OCI-M2 (cell line): ENCODE results near the gene PEX10.

Source experiments
- DNase-seq: peaks from one replicate; lab custom pipeline; 2025; ENCODE audit not compliant: unreplicated experiment; lab: John Stamatoyannopoulos, UW

PEX10 gene

GRCh38 chr1:2389644-2390043 is 22.7 kb downstream of the PEX10 start:
- DNase-seq = no peak

- no peak for DNase-seq
Measured at GRCh38 chr1:2388004-2388913, 24.1 kb downstream of the PEX10 start.

- no peak for DNase-seq
Measured at GRCh38 chr1:2386636-2387611, 25.4 kb downstream of the PEX10 start.

GRCh38 chr1:2385606-2386280 is 26.6 kb downstream of the PEX10 start:
- DNase-seq = no peak

GRCh38 chr1:2384941-2385481 is 27.4 kb downstream of the PEX10 start:
- no peak for DNase-seq

GRCh38 chr1:2384130-2384860 is 28.1 kb downstream of the PEX10 start:
- no peak for DNase-seq

- no peak for DNase-seq
Measured at GRCh38 chr1:2383576-2383975, 28.8 kb downstream of the PEX10 start.

GRCh38 chr1:2382621-2383361 is 29.6 kb downstream of the PEX10 start:
- no peak for DNase-seq

- no peak for DNase-seq
Measured at GRCh38 chr1:2381741-2382620, 30.4 kb downstream of the PEX10 start.

GRCh38 chr1:2380816-2381591 is 31.4 kb downstream of the PEX10 start:
- no peak for DNase-seq

GRCh38 chr1:2379733-2380404 is 32.5 kb downstream of the PEX10 start:
- DNase-seq = no peak

- DNase-seq = no peak
Measured at GRCh38 chr1:2378956-2379732, 33.2 kb downstream of the PEX10 start.

GRCh38 chr1:2378441-2378851 is 33.9 kb downstream of the PEX10 start:
- no peak for DNase-seq

- DNase-seq = no peak
Measured at GRCh38 chr1:2377751-2378440, 34.5 kb downstream of the PEX10 start.

GRCh38 chr1:2376931-2377672 is 35.3 kb downstream of the PEX10 start:
- no peak for DNase-seq
